ENCODE results near the gene SAXO1.
"Not testable (repeated sequence)": the region's sequence is repeated elsewhere in the genome, so short reads cannot be mapped to it uniquely, and the experiment has no call there.

The SAXO1 gene

GRCh38 chr9:18999173-18999785 lies 33.7 kb downstream of the SAXO1 start:
- DNase-seq: no peak

GRCh38 chr9:18997151-18997550 lies 35.9 kb downstream of the SAXO1 start:
- no peak for DNase-seq

GRCh38 chr9:18996211-18996610 lies 36.8 kb downstream of the SAXO1 start:
- DNase-seq: no peak

- DNase-seq: no peak
These were observed 38.6 kb downstream of the SAXO1 start for GRCh38 chr9:18994263-18994916.

GRCh38 chr9:18991197-18991596 lies 41.8 kb downstream of the SAXO1 start:
- not testable (repeated sequence) for DNase-seq

DNA sequence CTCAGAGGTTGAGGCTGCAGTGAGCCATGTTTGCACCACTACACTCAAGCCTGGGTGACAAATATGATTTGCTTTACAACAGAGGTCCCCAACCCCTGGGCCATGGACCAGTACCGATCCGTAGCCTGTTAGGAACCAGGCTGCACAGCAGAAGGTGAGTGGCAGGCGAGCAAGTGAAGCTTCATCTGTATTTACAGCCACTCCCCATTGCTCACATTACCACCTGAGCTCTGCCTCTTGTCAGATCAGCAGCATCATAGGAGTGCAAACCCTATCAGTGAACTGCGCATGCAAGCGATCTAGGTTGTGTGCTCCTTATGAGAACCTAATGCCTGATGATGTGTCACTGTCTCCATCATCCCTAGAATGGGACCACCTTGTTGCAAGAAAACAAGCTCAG lies 42.5 kb downstream of the SAXO1 start:
- DNase-seq: no peak

- no peak for DNase-seq
These were observed 43.1 kb downstream of the SAXO1 start for GRCh38 chr9:18989865-18990264.

DNA sequence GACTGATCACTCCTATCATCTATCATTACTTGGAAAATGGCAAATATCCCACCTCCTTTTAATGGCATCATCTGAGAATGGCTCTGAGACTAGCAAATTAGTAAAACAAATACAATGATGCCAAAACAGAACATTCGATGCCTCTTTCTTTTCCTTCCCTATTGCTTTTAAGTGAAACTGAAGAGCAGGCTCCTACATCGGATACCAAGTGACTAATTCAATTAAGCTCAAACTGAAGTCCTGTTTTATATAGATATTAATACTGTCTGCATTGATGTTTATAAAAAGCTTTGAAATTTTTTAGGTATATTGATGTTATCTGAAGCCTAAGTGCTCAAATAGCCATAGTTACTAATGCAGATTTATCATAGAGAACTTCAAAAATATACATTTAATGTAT lies 43.9 kb downstream of the SAXO1 start:
- no peak for DNase-seq

DNA sequence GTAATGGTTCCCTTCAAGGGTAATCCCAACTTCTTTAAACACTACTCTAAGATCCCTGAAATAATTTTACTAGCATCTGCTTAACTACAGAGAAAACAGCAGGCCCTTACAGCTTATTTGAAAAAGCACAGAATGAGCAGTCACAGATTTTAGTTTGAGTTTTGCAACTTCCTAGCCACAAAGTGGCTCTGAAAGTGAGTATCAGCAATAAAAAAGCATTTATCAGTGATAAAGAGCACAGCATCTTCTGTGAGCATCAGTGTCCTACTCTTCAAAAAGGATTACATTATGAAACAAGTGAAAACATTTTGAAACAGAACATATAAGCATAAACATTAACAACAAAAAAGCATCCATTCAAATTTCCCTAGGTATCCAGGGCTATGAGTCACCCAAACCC lies 45.0 kb downstream of the SAXO1 start:
- DNase-seq: no peak

DNA sequence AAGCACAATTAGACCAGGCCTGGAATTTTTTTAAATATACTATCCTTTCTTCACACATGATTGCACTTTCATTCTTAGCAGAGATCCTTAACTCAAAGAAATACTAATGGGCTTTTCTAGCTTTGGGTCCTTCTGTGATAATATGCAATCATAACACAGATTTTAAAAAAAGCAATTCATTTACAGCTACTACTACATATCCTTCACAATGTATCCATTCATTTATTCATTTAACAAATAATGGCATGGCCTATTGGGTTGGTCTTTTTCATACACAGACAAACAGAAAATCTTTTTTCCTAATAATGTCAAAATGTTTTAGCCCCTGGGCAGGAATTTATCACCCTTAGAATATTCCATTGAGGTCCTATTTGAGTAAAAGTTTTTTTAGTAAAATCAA lies 47.0 kb downstream of the SAXO1 start:
- DNase-seq: no peak

- no peak for DNase-seq
These were observed 47.5 kb downstream of the SAXO1 start for GRCh38 chr9:18985464-18985951.

GRCh38 chr9:18982262-18982620 lies 50.8 kb downstream of the SAXO1 start:
- DNase-seq: peak; percentile 20

GRCh38 chr9:18981476-18982261 lies 51.3 kb downstream of the SAXO1 start:
- no peak for DNase-seq

GRCh38 chr9:18980189-18980588 lies 52.8 kb downstream of the SAXO1 start:
- DNase-seq: no peak

DNA sequence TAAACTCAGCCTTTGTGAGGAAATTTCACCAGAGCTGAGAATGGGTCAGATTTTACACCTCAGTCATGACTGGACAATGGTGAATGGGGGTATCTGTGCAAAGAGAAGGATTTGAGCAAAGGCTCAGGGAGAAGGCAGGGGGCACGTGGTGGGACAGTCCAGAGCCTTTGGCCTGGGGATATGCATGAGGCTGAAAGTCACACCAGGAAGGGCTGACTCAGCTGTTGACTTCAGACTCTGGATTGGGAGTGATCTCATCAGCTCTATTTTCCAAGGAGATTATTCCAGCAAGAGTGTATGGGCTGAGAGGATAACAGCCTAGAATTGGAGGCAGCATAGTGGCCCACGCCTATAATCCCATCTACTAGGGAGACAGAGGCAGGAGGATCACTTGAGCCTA lies 53.6 kb downstream of the SAXO1 start:
- no peak for DNase-seq

GRCh38 chr9:18978188-18978587 lies 54.8 kb downstream of the SAXO1 start:
- DNase-seq: no peak

DNA sequence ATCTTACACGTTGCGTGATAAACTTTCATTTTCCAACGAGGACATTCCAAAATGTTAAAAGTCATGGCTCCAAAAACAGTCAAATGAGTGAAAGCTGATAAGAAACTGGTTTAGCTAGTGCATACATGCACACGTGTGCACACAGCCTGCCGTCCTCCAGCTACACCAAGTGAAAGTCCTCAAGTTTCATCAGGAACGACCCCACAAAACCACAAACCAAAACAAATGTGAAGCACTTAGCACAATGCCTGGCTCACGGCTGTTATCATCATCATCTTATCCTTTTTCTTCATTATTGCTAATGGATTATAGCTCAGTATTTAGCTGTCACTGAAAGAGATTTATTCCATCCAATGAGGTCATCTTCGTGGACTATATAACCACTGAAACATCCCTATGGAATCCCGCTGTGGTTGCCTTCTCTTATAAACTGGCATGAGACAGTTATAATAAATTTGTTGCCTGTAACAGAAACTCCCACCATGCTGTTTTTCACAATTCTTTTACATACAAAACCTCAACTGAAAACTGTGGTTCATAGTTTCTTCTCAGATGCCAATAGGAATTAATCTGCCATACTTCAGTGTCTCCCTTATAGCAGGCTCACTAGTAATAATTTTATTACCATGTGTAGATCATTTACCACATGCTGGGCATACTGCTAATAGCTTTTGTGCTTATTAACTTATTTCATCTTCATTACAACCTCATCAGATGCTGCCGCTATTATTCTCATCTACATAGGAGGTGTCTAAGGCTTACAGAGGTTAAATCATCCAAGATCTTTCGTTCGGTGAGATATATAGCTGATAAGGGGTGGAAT lies 56.1 kb downstream of the SAXO1 start:
- DNase-seq: peak; percentile 31

DNA sequence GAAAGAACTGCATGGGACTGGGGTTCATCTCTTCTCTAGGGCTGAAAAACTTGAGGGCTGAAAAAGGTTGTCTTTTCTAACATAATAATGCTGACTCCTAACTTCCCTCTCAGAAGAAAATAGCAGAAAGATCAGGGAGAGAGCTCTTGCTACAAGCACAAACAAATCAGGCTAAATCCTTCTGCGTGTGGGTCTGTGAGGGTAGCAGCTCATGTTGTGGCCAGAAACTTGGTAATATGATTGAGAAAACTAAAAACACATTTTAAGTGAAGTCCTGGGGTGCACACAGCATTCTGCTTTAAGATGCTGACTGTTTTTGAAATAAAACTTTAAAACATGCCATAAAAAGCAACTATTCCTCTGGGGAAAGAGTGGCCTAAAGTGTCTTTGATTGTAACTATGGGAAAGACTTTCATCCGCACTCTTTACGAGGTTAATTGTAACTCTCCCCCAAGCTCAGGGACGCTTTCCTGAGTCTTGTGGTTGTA lies 56.7 kb downstream of the SAXO1 start:
- no peak for DNase-seq

DNA sequence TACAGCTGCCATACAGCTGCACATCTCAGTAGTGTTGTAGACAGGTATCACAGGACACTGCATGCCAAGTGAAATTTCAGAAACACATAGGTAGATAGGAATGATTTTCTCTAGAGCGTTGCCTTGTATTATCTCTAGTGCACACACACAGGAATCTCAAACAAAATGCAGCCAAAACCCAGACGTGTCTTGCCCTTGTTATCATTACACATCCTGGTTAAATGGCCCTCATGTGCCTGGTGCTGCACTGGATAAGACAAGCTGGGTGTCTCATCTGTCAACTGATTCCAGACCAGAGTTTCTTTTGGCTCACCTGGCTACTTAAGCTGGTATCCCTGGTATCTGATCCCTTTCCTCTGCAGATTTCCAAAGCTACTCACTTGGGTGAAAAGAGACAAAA lies 59.7 kb downstream of the SAXO1 start:
- DNase-seq: no peak

DNA sequence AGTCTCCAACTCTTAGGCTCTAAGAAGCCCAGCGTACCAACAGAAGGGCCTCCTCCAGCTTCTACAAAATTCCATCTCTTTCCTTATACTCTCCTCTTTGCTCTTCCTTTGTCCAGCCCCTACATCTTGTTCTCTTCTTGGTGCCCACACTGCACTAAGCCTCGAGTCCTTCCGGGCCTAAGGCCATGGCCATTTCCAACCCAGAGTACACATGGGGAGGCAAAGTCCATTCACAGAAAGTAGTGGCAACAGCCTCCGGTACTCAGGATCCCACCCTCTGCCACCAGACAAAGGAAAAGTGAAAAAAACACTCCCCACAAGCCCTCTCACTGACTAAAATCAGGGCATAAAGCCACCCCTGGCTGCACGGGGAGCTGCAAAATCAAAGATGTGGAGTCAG lies 60.3 kb downstream of the SAXO1 start:
- DNase-seq: no peak

- DNase-seq: no peak
These were observed 61.1 kb downstream of the SAXO1 start for GRCh38 chr9:18971909-18972308.

DNA sequence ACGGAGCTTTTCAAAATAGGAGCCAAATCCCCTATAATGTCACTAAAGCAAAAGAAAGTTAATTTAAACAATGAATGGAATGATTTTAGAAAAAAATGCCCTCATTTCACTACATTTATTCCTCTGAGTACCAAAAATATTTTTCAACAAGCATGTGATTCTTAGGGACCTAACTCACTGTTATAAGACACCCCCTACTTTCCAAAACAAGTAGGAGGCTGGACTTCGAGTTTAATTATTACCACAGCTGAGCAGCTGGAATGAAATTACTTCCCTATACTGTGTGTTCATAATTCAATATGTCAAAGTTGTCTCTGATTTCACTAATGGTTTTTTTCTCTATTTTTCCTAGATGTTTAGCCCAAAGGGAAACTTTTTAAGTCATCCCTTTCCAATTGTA lies 61.6 kb downstream of the SAXO1 start:
- DNase-seq: no peak

GRCh38 chr9:18970393-18970792 lies 62.6 kb downstream of the SAXO1 start:
- no peak for DNase-seq
